A549 (cell line): ENCODE measurements around the gene SETD2. TPM values are rescaled to one million over a fixed set of nuclear protein-coding genes. Genes with fewer than 3 reads are reported as not detected.

Experiments used
- ATAC-seq, 2 experiments: fragments of 200-7000 bp in 1 of 2; fragments of >200 bp in 1 of 2; cut with Nextera tagmentation in 1 of 2; cut with Tn5 transposase in 1 of 2; 3 replicates each; pipeline versions ENCODE4 v1.8.0 to v1.9.1; 2018 to 2020; ENCODE audit warnings: mild to moderate bottlenecking in 1 of 2, moderate library complexity in 1 of 2
- CTCF ChIA-PET: fragments of 300-600 bp; sonication (Branson Sonifier 250); formaldehyde crosslinking; extraction: SDS; loops from one replicate; lab custom pipeline; 2021; ENCODE audit warnings: antibody characterized with exemption, inconsistent platforms; lab: Yijun Ruan, JAX
- POLR2A ChIA-PET: fragments of 350-600 bp; formaldehyde crosslinking; extraction: SDS; loops from one replicate; lab custom pipeline; 2021; ENCODE audit warnings: antibody characterized with exemption, inconsistent platforms; lab: Yijun Ruan, JAX
- DNase-seq, 2 experiments: peaks; one replicate each; pipeline versions ENCODE4 v3.0.0 to v3.0.0-alpha.2; 2011 to 2016; ENCODE audit warnings: low read depth in 1 of 2, low spot score in 1 of 2
- FAIRE-seq: peaks from 2 replicates; lab custom pipeline; 2011; peaks lifted over from hg19 to GRCh38; lab: Jason Lieb, UNC
- H3K27ac ChIP-seq, 2 experiments: fragments of >200 bp; sonication (Bioruptor Twin); formaldehyde crosslinking; 3 replicates each; pipeline ENCODE4 v1.5.1; 2016 to 2017
- H3K4me1 ChIP-seq: fragments of >200 bp; sonication (Bioruptor Twin); formaldehyde crosslinking; 3 replicates; pipeline ENCODE4 v1.6.1; 2016
- H3K4me2 ChIP-seq: fragments of >200 bp; sonication (Bioruptor Twin); formaldehyde crosslinking; 3 replicates; pipeline ENCODE4 v1.6.1; 2016
- H3K4me3 ChIP-seq: fragments of >200 bp; sonication (Bioruptor Twin); formaldehyde crosslinking; 3 replicates; pipeline ENCODE4 v1.5.1; 2016
- H3K9me3 ChIP-seq: fragments of >200 bp; sonication (Bioruptor Twin); formaldehyde crosslinking; 3 replicates; pipeline ENCODE4 v1.6.1; 2016
- CHD4 ChIP-seq: fragments of 200-600 bp; sonication (generic); IDR thresholded peaks from 2 replicates; pipeline ENCODE4 v1.6.1; 2016; ENCODE audit warnings: antibody characterized with exemption, mild to moderate bottlenecking, borderline replicate concordance
- ESRRA ChIP-seq: fragments of 150-350 bp; IDR thresholded peaks from 2 replicates; pipeline ENCODE4 v1.6.1; 2014; ENCODE audit warnings: mild to moderate bottlenecking, low read length, borderline replicate concordance
- FOXS1 ChIP-seq: fragments of 250-450 bp; sonication (Bioruptor Pico); IDR thresholded peaks from 2 replicates; pipeline ENCODE4 v1.5.0; 2020; ENCODE audit warnings: mild to moderate bottlenecking, moderate library complexity
- GATA3 ChIP-seq: IDR thresholded peaks from 2 replicates; pipeline ENCODE4 v1.6.1; 2012; ENCODE audit warnings: borderline replicate concordance
- JUNB ChIP-seq: fragments of >200 bp; sonication (Bioruptor Twin); formaldehyde crosslinking; IDR thresholded peaks from 2 replicates; pipeline ENCODE4 v1.6.1; 2016
- NR3C1 ChIP-seq: fragments of >200 bp; sonication (Bioruptor Twin); formaldehyde crosslinking; IDR thresholded peaks from 3 replicates; pipeline ENCODE4 v1.6.1; 2017
- POLR2A ChIP-seq: IDR thresholded peaks from 2 replicates; pipeline ENCODE4 v1.6.1; 2012; ENCODE audit warnings: mild to moderate bottlenecking, low read length
- POLR2AphosphoS2 ChIP-seq: conservative IDR thresholded peaks from 2 replicates; pipeline ENCODE4 v1.6.1; 2012; ENCODE audit warnings: low read length, improper control_type of control experiment, inconsistent platforms
- RARB ChIP-seq: fragments of 250-450 bp; sonication (Bioruptor Pico); IDR thresholded peaks from 2 replicates; pipeline ENCODE4 v1.8.0; 2021; ENCODE audit warnings: mild to moderate bottlenecking, moderate library complexity
- RFX5 ChIP-seq: fragments of 450-650 bp; IDR thresholded peaks from 2 replicates; pipeline ENCODE4 v1.7.1; 2014; ENCODE audit warnings: antibody characterized with exemption, mild to moderate bottlenecking, moderate library complexity
- SMC3 ChIP-seq: fragments of >200 bp; sonication (Bioruptor Twin); formaldehyde crosslinking; IDR thresholded peaks from 3 replicates; pipeline ENCODE4 v1.6.1; 2018; ENCODE audit warnings: inconsistent platforms
- TFCP2L1 ChIP-seq: fragments of 250-450 bp; sonication (Bioruptor Pico); IDR thresholded peaks from 2 replicates; pipeline ENCODE4 v1.5.0; 2021; ENCODE audit warnings: mild to moderate bottlenecking
- ZC3H11A ChIP-seq: fragments of 450-650 bp; IDR thresholded peaks from 2 replicates; pipeline ENCODE4 v1.6.1; 2014; ENCODE audit warnings: antibody characterized with exemption, mild to moderate bottlenecking
- WGBS: methylation state at CpG from one replicate; pipeline ENCODE4 v1.1.6; 2017; ENCODE audit errors: missing lambda C conversion rate; 5-methylcytosine and 5-hydroxymethylcytosine counted together
- polyA plus RNA-seq, 4 experiments: library from polyadenylated mRNA; depleted of rRNA in 3 of 4; stranded (reverse); fragments of >200 nt; fragmentation: RNase III in 1 of 4; extraction: RNeasy Plus Mini Kit Qiagen cat#74134 plus additional on column Dnase treatment in 1 of 4; gene quantifications; 2 replicates in 3 of 4; 3 replicates in 1 of 4; pipeline ENCODE4 v1.2.3, GENCODE V29; 2011 to 2017
- TF ChIP-seq, protein P1 (sequence below): fragments of 250-450 bp; sonication (Bioruptor Pico); IDR thresholded peaks from 2 replicates; pipeline ENCODE4 v1.5.0; 2020; ENCODE audit warnings: low read depth, mild to moderate bottlenecking, moderate library complexity
- TF ChIP-seq, protein P2 (sequence below): fragments of >200 bp; sonication (Bioruptor Twin); formaldehyde crosslinking; IDR thresholded peaks from 3 replicates; pipeline ENCODE4 v1.5.1; 2016
- TF ChIP-seq, protein P3 (sequence below): fragments of 250-450 bp; sonication (Bioruptor Pico); IDR thresholded peaks from 2 replicates; pipeline ENCODE4 v1.5.0; 2021; ENCODE audit warnings: mild to moderate bottlenecking, moderate library complexity, borderline replicate concordance
- TF ChIP-seq, protein P4 (sequence below): fragments of >200 bp; sonication (Bioruptor Twin); formaldehyde crosslinking; IDR thresholded peaks from 2 replicates; pipeline ENCODE4 v1.6.1; 2016
- TF ChIP-seq, protein P5 (sequence below): IDR thresholded peaks from 2 replicates; pipeline ENCODE4 v1.6.1; 2012
- TF ChIP-seq, protein P6 (sequence below): IDR thresholded peaks from 2 replicates; pipeline ENCODE4 v1.6.1; 2012

The SETD2 gene
- polyA plus RNA-seq, 2 of the 4 experiments (the other 2 are of a cell fraction): 16.8 to 26.1 TPM

DNA sequence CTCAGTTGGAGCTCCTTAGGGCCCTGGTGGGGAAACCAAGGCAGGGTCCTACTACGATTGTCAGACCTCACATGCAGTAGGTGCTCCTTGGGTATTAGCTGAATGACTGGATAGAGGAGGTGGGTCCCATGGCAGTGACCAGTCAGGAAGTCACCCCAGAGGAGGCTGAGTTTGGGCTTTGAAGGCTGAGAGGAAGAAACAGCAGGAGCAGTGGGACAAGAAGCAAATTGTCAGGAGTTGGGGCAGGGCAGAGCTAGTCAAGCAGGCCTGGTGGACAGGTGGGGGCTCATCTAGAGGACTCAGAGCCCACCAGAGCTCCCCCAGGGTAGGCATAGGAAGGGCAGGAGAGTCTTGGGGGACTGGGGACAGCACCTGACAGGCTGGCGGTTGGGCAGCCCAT lies 181.4 kb downstream of the SETD2 start:
- Histone ChIP-seq H3K4me1 (peaks cover 44% of the 10 kb centered on the region), H3K9me3 (no peaks in the 10 kb centered on the region), H3K27ac (no peak overlapping the region), H3K4me3 (no peak overlapping the region), H3K4me2 (no peak overlapping the region)
- no peak for ATAC-seq
- TF ChIP-seq, protein P1, sequence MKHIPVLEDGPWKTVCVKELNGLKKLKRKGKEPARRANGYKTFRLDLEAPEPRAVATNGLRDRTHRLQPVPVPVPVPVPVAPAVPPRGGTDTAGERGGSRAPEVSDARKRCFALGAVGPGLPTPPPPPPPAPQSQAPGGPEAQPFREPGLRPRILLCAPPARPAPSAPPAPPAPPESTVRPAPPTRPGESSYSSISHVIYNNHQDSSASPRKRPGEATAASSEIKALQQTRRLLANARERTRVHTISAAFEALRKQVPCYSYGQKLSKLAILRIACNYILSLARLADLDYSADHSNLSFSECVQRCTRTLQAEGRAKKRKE (CRISPR knock-in tag): no peak
- TF ChIP-seq TFCP2L1 (CRISPR knock-in tag) (no peak), ZC3H11A (no peak), CHD4 (no peak), RARB (CRISPR knock-in tag) (no peak), RFX5 (no peak), JUNB (no peak), NR3C1 (no peak), POLR2A (no peak), ESRRA (no peak), GATA3 (no peak), FOXS1 (no peak), SMC3 (no peak), POLR2AphosphoS2 (no peak)
- TF ChIP-seq, protein P2, sequence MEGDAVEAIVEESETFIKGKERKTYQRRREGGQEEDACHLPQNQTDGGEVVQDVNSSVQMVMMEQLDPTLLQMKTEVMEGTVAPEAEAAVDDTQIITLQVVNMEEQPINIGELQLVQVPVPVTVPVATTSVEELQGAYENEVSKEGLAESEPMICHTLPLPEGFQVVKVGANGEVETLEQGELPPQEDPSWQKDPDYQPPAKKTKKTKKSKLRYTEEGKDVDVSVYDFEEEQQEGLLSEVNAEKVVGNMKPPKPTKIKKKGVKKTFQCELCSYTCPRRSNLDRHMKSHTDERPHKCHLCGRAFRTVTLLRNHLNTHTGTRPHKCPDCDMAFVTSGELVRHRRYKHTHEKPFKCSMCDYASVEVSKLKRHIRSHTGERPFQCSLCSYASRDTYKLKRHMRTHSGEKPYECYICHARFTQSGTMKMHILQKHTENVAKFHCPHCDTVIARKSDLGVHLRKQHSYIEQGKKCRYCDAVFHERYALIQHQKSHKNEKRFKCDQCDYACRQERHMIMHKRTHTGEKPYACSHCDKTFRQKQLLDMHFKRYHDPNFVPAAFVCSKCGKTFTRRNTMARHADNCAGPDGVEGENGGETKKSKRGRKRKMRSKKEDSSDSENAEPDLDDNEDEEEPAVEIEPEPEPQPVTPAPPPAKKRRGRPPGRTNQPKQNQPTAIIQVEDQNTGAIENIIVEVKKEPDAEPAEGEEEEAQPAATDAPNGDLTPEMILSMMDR: no peak
- TF ChIP-seq, protein P3, sequence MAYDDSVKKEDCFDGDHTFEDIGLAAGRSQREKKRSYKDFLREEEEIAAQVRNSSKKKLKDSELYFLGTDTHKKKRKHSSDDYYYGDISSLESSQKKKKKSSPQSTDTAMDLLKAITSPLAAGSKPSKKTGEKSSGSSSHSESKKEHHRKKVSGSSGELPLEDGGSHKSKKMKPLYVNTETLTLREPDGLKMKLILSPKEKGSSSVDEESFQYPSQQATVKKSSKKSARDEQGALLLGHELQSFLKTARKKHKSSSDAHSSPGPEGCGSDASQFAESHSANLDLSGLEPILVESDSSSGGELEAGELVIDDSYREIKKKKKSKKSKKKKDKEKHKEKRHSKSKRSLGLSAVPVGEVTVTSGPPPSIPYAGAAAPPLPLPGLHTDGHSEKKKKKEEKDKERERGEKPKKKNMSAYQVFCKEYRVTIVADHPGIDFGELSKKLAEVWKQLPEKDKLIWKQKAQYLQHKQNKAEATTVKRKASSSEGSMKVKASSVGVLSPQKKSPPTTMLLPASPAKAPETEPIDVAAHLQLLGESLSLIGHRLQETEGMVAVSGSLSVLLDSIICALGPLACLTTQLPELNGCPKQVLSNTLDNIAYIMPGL (CRISPR knock-in tag): no peak
- TF ChIP-seq, protein P4, sequence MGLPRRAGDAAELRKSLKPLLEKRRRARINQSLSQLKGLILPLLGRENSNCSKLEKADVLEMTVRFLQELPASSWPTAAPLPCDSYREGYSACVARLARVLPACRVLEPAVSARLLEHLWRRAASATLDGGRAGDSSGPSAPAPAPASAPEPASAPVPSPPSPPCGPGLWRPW: no peak
- TF ChIP-seq, protein P5, sequence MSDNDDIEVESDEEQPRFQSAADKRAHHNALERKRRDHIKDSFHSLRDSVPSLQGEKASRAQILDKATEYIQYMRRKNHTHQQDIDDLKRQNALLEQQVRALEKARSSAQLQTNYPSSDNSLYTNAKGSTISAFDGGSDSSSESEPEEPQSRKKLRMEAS: no peak
- TF ChIP-seq, protein P6, sequence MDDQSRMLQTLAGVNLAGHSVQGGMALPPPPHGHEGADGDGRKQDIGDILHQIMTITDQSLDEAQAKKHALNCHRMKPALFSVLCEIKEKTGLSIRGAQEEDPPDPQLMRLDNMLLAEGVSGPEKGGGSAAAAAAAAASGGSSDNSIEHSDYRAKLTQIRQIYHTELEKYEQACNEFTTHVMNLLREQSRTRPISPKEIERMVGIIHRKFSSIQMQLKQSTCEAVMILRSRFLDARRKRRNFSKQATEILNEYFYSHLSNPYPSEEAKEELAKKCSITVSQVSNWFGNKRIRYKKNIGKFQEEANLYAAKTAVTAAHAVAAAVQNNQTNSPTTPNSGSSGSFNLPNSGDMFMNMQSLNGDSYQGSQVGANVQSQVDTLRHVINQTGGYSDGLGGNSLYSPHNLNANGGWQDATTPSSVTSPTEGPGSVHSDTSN: no peak
- ChIA-PET CTCF (interaction anchor here (1.1 to 2.1 kb wide), 4 partner anchors 16 to 47 kb away, joined by 4 to 13 read pairs (median 6); no protein-coding TSS in a partner anchor), POLR2A (no interaction called here)
- DNase-seq: no peak
- no peak for FAIRE-seq
- 95% methylated on average over 2 of the region's 2 CpGs for WGBS

DNA sequence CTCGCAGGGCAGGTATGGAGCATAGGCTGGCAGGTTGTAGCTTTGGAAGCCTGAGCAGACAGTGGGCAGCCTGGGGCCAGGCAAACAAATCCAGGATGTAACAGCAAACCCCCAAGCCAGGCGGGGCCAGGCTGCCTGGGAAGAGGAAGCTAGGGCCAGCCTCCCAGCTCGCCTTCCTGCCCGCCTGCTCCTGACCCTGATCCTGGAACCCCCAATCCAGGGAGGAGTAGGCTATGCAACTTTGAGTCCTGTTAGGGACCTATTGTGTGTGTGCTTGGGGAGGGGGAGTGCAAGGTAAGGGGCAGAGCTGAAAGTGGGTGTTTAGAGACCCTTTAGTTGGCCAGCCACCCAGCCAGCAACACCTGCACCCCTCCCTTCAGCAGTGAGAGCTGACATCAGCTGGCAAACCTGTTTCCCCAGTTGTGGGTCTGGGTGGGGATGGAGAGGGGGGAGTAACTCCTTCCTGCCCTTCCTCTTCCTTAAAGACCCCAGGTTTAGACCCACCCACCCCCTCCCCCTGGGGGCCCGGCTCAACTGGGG lies 181.9 kb downstream of the SETD2 start:
- Histone ChIP-seq H3K9me3 (no peaks in the 10 kb centered on the region), H3K4me2 (peak overlapping the region; percentile 82; the same call in 2 of the 3 replicates)
- POLR2A ChIA-PET: interaction anchor here (0.6 kb wide), 1 partner anchor 9 kb away, joined by 6 read pairs; no protein-coding TSS in a partner anchor
- no peak for TF ChIP-seq CHD4
- TF ChIP-seq, all 56 proteins: peak for 0
- DNase-seq: no peak
- H3K27ac ChIP-seq: peak overlapping the region in 1 of 2 experiments; percentile 45; a peak in 1 of 6 replicates
- CTCF ChIA-PET: interaction anchor here (0.9 to 2.1 kb wide), 6 partner anchors 17 to 72 kb away, joined by 3 to 13 read pairs (median 5); no protein-coding TSS in a partner anchor
- 71% methylated on average over 1 of the region's 5 CpGs for WGBS
- no peak overlapping the region for H3K4me3 ChIP-seq
- no peak for FAIRE-seq
- ATAC-seq: no peak
- H3K4me1 ChIP-seq: peaks cover 44% of the 10 kb centered on the region
